IPS-15b (cell line): Measurements from ENCODE around the gene GDPD2.

ENCODE experiments used
- H3K27me3 ChIP-seq: one replicate; pipeline ENCODE4 v1.6.1; 2013; ENCODE audit warnings: low read length; ENCODE audit not compliant: control insufficient read depth, insufficient read depth
- H3K36me3 ChIP-seq: one replicate; pipeline ENCODE4 v1.6.1; 2013; ENCODE audit warnings: low read length; ENCODE audit not compliant: control insufficient read depth, insufficient read depth
- H3K4me1 ChIP-seq: one replicate; pipeline ENCODE4 v1.6.1; 2013; ENCODE audit warnings: mild to moderate bottlenecking, low read length; ENCODE audit not compliant: control insufficient read depth, insufficient read depth
- H3K4me3 ChIP-seq: one replicate; pipeline ENCODE4 v1.5.1; 2013; ENCODE audit warnings: low read depth, low read length
- H3K9ac ChIP-seq: one replicate; pipeline ENCODE4 v1.6.1; 2013; ENCODE audit warnings: low read depth, mild to moderate bottlenecking, low read length
- H3K9me3 ChIP-seq: one replicate; pipeline ENCODE4 v1.6.1; 2013; ENCODE audit warnings: mild to moderate bottlenecking, low read length; ENCODE audit not compliant: control insufficient read depth, insufficient read depth

Gene GDPD2

GRCh38 chrX:70426286-70427278 lies 3.5 kb downstream of the GDPD2 start:
- Histone ChIP-seq H3K4me3 (no peak overlapping the region), H3K9ac (no peak overlapping the region), H3K9me3 (no peaks in the 10 kb centered on the region), H3K36me3 (peaks cover 9% of the 10 kb centered on the region), H3K27me3 (no peaks in the 10 kb centered on the region), H3K4me1 (peaks cover 3% of the 10 kb centered on the region)

DNA sequence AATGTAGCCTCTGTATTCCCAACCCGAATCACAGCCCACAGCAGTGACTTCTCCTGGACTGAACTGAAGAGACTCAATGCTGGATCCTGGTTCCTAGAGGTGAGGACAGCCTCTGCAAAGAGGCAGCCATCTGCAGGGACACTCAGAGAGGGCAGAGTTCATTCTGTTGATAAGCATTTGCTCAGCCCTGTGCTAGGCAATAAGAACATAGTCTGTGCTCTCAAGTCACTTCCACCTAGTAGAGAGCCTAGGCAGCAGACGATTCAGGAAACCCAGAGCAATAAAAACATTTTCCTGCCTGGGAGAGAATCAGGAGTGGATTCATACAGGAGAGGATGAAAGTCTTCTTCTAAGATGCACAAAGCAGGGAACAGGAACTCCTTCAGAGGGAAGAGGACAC lies 4.3 kb downstream of the GDPD2 start:
- H3K9ac ChIP-seq: no peak overlapping the region
- H3K4me3 ChIP-seq: no peak overlapping the region
- H3K4me1 ChIP-seq: no peaks in the 10 kb centered on the region
- H3K27me3 ChIP-seq: no peaks in the 10 kb centered on the region
- H3K36me3 ChIP-seq: peaks cover 9% of the 10 kb centered on the region
- no peaks in the 10 kb centered on the region for H3K9me3 ChIP-seq

DNA sequence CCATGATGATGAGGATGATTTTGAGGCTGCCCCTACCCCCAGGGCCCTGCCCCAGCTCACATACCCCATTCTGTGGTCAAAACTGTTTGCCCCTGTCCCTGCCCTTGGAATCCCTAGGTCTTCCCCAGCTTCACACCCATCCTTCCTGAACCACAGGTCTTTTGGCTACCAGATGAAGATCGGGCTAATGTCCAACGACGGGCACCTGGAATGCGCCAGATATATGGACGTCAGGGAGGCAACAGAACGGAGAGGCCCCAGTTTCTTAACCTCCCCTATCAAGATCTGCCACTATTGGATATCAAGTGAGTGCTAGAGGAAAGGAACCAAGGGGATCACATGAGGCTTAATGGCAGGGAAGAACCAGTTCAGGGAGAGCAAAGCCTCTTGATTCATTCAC lies 6.6 kb downstream of the GDPD2 start:
- Histone ChIP-seq H3K9me3 (no peaks in the 10 kb centered on the region), H3K4me1 (peaks cover 4% of the 10 kb centered on the region), H3K27me3 (no peaks in the 10 kb centered on the region), H3K4me3 (no peak overlapping the region), H3K9ac (no peak overlapping the region), H3K36me3 (peaks cover 9% of the 10 kb centered on the region)

DNA sequence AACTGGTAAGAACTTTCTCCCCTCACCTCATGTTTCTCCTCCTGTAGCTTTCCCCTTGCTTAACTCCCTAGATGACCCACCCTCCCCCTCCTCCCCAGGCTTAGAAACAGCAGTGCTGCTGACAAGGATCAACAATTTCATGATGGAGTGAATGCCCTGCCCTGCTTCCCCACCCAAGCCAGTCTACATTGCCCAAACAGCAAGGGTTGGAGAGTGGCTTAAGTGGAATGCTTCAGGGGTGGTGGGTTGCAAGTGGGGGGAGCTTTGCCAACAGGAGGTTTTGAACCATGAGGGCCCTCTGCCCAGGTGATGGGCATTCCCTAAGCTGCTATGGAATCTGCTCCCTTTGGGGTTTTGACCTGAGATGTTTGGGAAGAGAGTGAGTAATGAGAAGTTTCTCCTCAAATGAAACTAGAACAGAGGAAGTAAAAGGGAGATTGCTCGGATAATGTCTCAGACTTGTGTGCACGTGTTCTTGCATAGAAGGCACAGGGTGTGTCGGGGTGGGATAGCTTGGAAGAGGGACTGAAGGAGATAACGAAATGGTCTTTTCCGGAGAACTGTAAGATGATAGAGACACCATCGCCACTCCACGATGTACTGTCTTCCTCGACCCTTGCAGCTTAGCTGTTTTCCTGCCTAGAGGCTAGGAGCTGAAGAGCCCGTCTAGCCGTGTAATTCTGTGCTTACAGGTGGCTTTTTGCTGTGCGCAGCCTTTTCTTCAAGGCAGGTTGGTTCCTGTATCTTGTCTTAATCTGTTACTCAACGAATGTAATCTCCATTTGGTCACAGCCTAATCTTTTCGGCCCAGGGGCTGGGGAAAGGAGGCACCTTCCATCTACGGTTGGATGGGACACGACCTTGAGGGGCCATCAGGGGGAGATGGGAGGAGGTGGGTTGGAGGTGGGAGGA lies 10.1 kb downstream of the GDPD2 start:
- H3K36me3 ChIP-seq: no peaks in the 10 kb centered on the region
- H3K9ac ChIP-seq: no peak overlapping the region
- H3K4me1 ChIP-seq: peaks cover 4% of the 10 kb centered on the region
- peaks cover 2% of the 10 kb centered on the region for H3K27me3 ChIP-seq
- H3K4me3 ChIP-seq: peak overlapping the region; percentile 35
- H3K9me3 ChIP-seq: no peaks in the 10 kb centered on the region

DNA sequence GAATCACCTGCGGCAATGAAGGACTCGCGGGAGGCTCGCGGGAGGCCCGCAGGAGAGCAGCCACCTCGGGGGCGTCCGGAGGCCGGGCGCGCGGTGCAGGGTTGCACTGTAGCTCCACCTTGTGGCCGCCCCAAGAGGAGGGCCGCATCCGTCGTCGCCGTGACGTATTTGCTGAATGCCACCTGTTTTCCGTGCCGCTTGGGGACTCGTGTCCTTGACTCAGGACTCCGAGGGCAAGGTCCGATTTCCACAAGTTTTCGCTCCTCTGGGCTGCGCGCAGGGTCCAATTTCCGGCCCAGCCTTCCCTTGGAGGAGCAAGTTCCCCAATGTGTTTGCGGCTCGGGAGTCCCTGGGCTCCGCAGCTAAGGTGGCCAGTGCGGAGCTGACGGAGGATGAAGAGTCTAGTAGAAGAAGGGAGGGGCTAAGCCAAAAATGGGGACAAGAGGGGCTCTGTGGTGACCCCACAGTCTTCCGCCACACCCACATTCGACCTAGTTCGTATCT lies 10.8 kb downstream of the GDPD2 start:
- H3K4me3 ChIP-seq: peak overlapping the region; percentile 85
- peaks cover 2% of the 10 kb centered on the region for H3K27me3 ChIP-seq
- no peaks in the 10 kb centered on the region for H3K9me3 ChIP-seq
- peaks cover 4% of the 10 kb centered on the region for H3K4me1 ChIP-seq
- no peaks in the 10 kb centered on the region for H3K36me3 ChIP-seq
- no peak overlapping the region for H3K9ac ChIP-seq

DNA sequence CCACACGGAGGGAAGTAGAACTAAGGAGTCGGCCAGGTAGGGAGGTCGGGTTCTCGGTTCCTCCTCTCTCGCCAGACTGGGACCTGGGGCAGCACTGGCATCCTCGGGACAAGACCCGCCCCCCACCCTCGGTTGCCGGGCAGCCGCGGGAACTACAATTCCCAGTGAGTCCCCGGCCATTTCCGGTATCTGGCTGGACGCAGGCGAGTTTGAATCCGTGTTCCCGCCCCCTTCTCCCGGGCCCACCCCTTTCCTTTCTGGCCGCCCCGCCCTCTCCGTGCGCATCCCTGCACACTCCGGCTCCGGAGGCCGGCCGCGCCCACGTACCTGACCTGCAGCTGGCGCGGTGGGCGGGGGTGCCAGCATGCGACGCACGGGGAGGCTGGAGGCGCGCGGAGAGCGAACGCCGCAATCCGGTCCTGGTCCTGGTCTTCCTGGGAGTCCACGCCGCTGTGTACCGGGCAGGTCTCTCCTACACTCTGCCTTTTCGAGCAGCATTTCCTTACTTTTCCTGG lies 11.3 kb downstream of the GDPD2 start:
- peaks cover 2% of the 10 kb centered on the region for H3K27me3 ChIP-seq
- H3K9ac ChIP-seq: no peak overlapping the region
- H3K9me3 ChIP-seq: no peaks in the 10 kb centered on the region
- H3K36me3 ChIP-seq: no peaks in the 10 kb centered on the region
- peak overlapping the region; percentile 85 for H3K4me3 ChIP-seq
- peaks cover 4% of the 10 kb centered on the region for H3K4me1 ChIP-seq

DNA sequence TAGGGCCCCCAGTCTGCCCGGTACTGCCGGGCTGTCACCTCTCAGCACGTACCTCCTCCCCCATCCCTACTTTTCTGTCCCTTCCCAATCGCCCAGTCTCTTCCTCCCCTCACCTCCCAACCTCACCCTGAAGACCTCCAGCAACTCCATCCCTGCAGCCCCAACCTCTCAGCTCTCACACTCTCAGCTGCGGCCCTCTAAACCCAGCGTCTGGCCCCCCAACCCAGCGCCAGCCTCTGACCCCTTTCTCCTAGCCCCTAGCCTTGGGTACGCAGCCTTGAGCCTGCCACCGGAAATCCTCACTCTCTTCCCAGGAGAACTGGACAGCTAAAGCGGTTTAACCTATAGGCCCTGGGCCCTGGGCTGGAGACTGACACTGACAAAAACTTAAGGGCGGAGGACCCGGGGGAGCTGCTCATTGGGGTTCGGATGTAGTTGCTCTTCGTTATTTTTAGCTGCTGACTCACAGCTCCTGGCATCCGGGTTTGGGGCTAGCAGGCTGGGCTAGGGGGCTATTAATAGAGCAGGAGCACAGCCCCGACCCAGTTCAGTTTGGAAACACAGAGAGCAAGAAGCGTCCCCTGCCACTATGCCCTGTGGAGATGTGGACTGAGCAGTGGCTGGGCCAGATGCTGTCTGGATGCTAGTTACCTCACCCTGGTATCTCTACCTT lies 11.9 kb downstream of the GDPD2 start:
- no peak overlapping the region for H3K9ac ChIP-seq
- peaks cover 4% of the 10 kb centered on the region for H3K4me1 ChIP-seq
- H3K9me3 ChIP-seq: no peaks in the 10 kb centered on the region
- no peaks in the 10 kb centered on the region for H3K36me3 ChIP-seq
- H3K27me3 ChIP-seq: peaks cover 2% of the 10 kb centered on the region
- H3K4me3 ChIP-seq: peak overlapping the region; percentile 79

GRCh38 chrX:70436343-70436742 lies 13.2 kb downstream of the GDPD2 start:
- Histone ChIP-seq H3K9ac (no peak overlapping the region), H3K36me3 (no peaks in the 10 kb centered on the region), H3K4me3 (no peak overlapping the region), H3K27me3 (peaks cover 2% of the 10 kb centered on the region), H3K4me1 (peaks cover 4% of the 10 kb centered on the region), H3K9me3 (no peaks in the 10 kb centered on the region)

- H3K27me3 ChIP-seq: peaks cover 2% of the 10 kb centered on the region
- no peaks in the 10 kb centered on the region for H3K36me3 ChIP-seq
- peaks cover 4% of the 10 kb centered on the region for H3K4me1 ChIP-seq
- no peak overlapping the region for H3K4me3 ChIP-seq
- no peak overlapping the region for H3K9ac ChIP-seq
- no peaks in the 10 kb centered on the region for H3K9me3 ChIP-seq
These were observed 13.9 kb downstream of the GDPD2 start for GRCh38 chrX:70437011-70437410.

GRCh38 chrX:70437921-70438665 lies 15.0 kb downstream of the GDPD2 start:
- Histone ChIP-seq H3K4me3 (no peak overlapping the region), H3K36me3 (no peaks in the 10 kb centered on the region), H3K9me3 (no peaks in the 10 kb centered on the region), H3K9ac (no peak overlapping the region), H3K27me3 (peaks cover 2% of the 10 kb centered on the region), H3K4me1 (peaks cover 4% of the 10 kb centered on the region)
